ENCODE measurements around the gene WDTC1.

Gene WDTC1

DNA sequence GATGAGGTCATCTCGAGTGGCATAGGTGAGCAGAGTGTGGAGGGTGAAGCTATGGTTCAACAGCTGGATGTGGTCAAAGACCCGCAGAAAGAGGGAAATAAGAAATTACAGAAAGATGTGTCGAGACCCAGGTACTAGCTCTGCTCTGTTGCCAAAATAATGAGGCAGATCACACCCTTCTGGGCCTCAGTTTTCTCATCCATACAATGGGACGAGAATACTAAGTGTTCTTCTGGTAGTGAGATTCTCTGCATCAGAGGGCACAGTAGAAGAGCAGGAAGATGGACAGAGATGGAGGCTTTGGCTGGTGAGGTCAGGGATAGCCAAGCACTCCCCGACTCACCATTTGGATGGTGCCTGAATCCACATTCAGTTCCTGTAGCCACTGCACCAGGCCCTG is 121.3 kb downstream of the WDTC1 start:
- DNase-seq (ENCODE audit: low read depth, low spot score): no peak

DNA sequence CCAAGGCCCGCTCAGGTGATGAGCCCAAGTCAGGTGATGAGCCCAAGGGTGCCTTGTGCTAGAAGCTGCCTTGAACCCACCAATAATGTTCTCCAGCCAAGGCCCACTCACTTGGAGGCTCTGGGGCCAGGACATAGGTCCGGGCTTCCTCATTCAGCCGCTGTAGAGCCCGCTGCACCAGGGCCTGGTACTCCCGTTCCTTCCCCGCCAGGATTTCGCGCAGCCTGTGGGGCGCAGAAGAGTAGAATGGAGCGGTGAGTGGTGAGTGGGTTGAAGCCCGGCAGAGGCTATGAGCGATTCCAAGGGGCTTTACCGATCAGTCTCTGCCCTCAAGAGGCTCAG is 121.8 kb downstream of the WDTC1 start:
- no peak for DNase-seq (ENCODE audit: low read depth, low spot score)

DNA sequence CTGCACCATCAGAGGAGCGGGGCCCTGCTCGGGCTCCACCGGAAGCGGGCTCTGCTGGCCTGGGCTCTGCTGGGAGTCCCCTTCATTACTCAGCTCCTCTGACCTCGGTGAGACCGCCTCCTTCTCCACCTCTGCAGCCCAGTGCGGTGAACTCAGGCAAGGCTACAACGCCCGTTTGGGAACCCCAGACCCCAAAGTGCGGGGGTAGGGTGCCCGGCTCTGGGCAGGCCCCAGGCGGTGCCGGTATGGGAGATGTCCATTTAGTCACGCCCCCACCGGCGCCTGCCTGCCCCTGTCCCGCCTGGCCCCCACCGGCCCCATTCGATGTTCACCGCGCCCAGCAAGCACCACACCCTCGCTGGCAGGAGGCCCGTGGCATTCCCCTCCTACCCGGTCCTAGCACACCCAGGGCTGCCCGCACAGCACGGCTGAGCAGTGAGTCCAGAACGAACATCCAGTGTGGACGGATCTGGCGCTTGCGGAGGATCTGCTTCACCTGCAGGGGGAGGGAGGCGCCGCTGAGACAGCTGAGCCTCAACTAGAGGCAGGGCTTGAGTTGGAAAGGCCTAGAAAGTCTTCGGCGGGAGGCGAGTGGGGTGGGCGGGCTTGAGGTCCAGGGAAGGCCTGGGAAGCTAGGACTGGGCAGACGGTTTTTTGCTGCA is 122.3 kb downstream of the WDTC1 start:
- DNase-seq (ENCODE audit: low read depth, low spot score): no peak

DNA sequence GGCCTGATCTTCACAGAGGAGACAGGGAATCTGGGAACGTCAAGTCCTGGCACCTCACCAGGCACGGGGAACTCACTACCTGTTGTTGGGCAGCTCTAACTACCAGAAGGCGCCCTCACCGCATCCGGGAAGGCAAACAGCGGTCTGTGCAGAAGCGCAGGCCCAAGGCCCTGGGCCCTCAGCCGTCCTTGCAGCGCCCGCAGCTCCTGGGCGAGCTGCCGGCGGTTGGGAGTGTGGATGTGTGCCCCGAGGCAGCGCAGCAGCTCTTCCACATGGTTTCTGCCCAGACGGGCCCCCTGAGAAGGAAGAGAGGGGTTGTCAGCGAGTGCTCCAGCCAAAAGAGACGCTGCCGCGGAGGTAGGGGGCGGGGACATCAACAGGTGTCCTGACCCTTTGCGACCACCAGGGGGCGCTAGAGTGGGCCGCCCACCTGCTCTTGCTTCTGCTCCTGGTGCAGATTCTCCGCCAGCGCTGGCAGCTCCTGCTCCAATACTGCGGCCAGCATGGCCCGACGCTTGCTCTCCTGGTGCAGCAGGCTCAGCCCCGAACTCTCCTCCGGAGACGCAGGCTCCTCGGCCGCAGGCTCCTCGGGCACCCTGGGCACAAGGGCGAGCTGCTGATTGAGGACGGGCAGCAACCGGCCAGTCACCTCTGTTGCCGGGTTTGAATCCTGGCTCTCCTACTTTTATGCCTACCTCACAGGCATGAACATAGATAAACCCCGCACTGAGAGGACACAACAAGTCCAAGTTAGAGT is 123.0 kb downstream of the WDTC1 start:
- DNase-seq (ENCODE audit: low read depth, low spot score): peak; percentile 84
